ENCODE results near the gene ALPL.
A peak's percentile ranks its signal among the peaks of the same experiment; 100 is the strongest.

The ALPL gene

DNA sequence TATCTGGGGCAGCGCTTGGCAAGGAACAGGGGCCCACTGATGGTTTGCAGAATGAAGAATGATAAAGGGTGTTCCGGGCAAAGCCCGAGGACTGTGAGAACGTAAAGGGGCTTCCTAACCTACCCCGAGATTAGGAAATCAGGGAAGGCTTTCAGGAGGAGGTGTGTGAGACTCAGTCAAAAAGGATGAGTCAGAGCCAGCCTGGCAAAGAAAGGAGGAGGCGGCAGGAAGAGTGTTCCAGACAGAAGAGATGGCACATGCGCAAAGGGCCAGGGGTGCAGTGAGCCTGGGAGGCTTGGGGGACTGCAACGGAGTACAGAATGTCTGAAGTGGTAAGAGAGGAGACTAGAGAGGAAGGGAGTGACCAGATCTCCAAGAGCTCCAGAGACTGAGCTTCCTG lies 89.7 kb downstream of the ALPL start:
- no peak for DNase-seq (ENCODE audit: low spot score)

GRCh38 chr1:21599402-21599801 lies 90.2 kb downstream of the ALPL start:
- no peak for DNase-seq (ENCODE audit: low spot score)

- no peak for DNase-seq (ENCODE audit: low spot score)
Observed at GRCh38 chr1:21601278-21602048, 92.2 kb downstream of the ALPL start.

DNA sequence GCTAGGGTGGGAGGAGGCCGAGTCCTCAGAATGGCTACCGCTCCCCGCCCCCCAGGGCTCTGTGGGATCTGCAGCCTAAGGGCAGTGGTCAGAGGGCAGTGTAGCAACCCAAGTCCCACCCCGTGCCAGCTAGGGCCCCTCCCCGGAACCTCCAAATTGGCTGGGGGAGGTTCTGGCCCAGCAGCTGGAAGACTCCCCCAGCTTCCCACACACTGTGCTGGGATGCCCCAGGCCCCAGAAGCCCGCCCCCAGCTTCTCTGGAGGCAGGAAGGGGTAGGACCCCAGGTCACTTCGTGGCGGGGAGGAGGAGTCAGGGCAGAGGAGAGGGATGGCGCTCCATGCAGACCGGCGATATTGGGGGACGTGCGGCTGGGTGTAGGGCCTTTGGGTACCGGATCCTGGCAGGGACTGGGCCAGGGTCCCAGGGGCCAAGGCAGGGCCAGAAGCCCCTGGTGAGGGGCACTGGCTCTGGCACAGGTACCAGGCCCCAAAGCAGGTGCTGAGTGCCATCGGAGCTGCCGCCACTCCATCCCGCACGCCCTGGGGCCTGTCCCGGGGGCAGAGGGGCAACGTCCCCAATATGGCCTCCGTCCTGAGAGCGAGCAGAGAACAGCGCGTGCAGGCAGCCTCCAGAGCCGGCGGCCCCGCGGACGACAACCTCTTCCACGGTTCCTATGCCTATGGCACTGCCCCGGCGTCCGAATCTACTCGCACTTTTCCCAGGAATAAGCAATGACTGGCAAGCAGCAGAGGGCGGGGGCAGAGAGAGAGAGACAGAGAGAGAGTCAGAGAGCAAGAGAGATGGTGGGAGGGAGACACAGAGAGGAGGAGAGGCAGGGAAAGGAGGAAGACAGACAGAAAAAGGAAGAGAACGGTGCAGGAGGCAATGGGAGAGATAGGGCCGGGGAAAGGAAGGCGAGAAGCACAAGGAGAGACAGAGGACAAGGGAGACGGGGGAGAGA lies 94.2 kb downstream of the ALPL start:
- no peak for DNase-seq (ENCODE audit: low spot score)

- no peak for DNase-seq (ENCODE audit: low spot score)
Observed at GRCh38 chr1:21604208-21604957, 95.2 kb downstream of the ALPL start.

GRCh38 chr1:21605012-21605715 lies 95.9 kb downstream of the ALPL start:
- no peak for DNase-seq (ENCODE audit: low spot score)

DNA sequence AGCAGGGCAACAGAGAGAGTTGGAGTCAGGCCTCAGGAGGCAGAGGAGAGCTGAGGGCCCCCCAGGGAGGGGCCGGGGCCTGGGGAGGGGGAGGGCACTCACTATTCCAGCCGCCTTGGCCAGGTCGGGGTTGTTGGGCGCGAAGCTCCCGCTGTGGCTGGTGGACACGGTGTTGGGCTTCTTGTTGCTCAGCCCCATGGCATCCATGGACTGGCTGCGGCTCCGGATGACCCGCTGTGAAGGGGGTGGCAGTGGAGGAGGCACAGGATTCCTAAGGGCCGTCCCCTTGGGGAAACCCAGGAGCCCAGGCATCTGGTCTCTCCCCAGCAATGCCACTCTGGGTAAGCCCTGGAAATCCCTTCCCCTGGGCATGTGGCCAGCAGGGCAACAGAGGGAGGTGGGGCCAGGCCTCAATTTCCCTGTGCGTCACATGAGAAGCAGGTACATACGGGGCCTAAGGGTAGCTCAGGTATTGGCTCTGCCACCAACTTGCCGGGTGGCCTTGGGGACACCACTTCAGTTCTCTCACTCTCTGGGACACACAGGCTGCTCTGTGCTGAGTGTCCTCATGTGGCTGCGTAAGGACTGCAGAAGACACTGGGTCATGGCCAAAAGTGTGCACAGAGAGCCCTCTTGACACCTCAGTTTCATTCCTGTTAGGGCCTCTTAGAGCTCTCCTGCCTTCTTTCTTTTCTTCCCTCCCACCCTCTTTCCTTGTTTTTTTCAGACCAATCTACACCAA lies 96.9 kb downstream of the ALPL start:
- no peak for DNase-seq (ENCODE audit: low spot score)

- peak; percentile 51 for DNase-seq (ENCODE audit: low spot score)
Observed at GRCh38 chr1:21607549-21608529, 98.6 kb downstream of the ALPL start.

GRCh38 chr1:21608798-21609197 lies 99.6 kb downstream of the ALPL start:
- no peak for DNase-seq (ENCODE audit: low spot score)

DNA sequence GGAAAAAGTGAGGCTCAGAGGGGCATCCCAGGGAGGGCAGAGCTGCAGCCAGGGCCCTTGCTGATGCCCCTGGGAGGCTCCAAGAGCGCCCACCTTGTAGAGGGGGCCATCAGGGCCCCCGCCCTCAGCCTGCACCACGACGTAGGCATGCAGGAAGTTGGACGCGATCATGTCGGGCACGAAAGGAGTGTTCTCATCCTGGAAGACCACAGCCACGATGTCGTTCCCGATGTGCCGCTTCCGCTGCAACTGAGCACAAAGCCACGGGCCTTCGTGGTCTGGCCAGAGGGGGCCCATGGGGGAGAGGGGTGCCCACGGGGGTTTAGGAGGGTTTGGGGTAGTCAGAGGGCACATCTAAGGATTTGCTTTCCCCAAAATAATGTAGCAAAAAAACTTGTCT lies 100.8 kb downstream of the ALPL start:
- DNase-seq (ENCODE audit: low spot score): no peak

GRCh38 chr1:21610989-21611785 lies 102.0 kb downstream of the ALPL start:
- no peak for DNase-seq (ENCODE audit: low spot score)

GRCh38 chr1:21612057-21612456 lies 102.8 kb downstream of the ALPL start:
- no peak for DNase-seq (ENCODE audit: low spot score)

- no peak for DNase-seq (ENCODE audit: low spot score)
Observed at GRCh38 chr1:21613072-21613867, 104.0 kb downstream of the ALPL start.

GRCh38 chr1:21614419-21615115 lies 105.3 kb downstream of the ALPL start:
- DNase-seq (ENCODE audit: low spot score): no peak

- no peak for DNase-seq (ENCODE audit: low spot score)
Observed at GRCh38 chr1:21616372-21616771, 107.1 kb downstream of the ALPL start.

GRCh38 chr1:21617126-21617738 lies 108.0 kb downstream of the ALPL start:
- DNase-seq (ENCODE audit: low spot score): no peak

GRCh38 chr1:21618059-21618458 lies 108.8 kb downstream of the ALPL start:
- no peak for DNase-seq (ENCODE audit: low spot score)

All from SK-N-DZ (cell line).